ENCODE measurements around the gene DISC1.

- TF ChIP-seq CTCF (IDR thresholded peaks at IDR 0.05; ENCODE audit: poor library complexity, severe bottlenecking) (no peak), EZH2 (IDR thresholded peaks at IDR 0.05; ENCODE audit: borderline replicate concordance, insufficient read depth, low read length, poor library complexity, severe bottlenecking) (no peak), EP300 (conservative IDR thresholded peaks at IDR 0.05; ENCODE audit: poor library complexity, severe bottlenecking) (no peak), RAD21 (conservative IDR thresholded peaks at IDR 0.05) (no peak), REST (IDR thresholded peaks at IDR 0.05; ENCODE audit: borderline replicate concordance) (no peak)
Measured at GRCh38 chr1:231951374-231951773, 324.8 kb downstream of the DISC1 start.

All from neural cell (in vitro differentiated cells).